Stimulated activated CD8-positive, alpha-beta memory T cell treated with anti-CD3 and anti-CD28 coated beads, Interleukin-15, amount 100 ng/mL, for 4 hours (primary cell): Measurements from ENCODE around the gene ZDHHC11.
"Not testable (repeated sequence)": the region's sequence is repeated elsewhere in the genome, so short reads cannot be mapped to it uniquely, and the experiment has no call there.

ENCODE experiments used
- DNase-seq, 2 donors: peaks; one replicate each; pipeline ENCODE4 v3.0.0-alpha.2; 2020; ENCODE audit warnings: low read depth in 2 of 2

ZDHHC11 gene

DNA sequence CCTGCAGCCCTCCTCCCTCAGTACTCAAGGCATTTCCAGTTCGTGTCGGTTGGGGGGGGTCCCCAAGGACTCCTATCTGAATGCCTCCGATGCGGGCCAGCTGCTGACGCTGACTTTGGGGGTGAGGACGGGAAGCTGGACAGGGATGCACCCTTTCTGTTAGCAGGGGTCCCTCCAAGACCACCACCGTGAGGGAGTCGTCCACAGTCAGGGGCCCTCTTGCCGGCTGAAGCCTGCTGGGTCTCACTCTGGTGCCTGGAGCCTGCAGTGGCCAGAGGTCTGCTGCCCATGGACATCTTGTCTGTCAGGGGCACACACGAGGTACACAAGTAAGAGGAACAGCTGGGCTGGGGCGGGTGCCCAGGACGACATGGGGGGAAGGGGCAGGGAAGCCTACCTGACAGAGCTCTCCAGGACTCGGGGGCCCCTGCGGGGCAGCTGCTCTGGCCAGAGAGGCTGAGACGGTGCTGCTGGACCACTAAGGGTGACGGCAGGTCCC lies 9.1 kb upstream of the ZDHHC11 start:
- DNase-seq: no peak

GRCh38 chr5:859391-859790 lies 8.6 kb upstream of the ZDHHC11 start:
- no peak for DNase-seq

GRCh38 chr5:858726-859125 lies 7.9 kb upstream of the ZDHHC11 start:
- DNase-seq: no peak

GRCh38 chr5:856531-857425 lies 6.0 kb upstream of the ZDHHC11 start:
- no peak for DNase-seq

DNA sequence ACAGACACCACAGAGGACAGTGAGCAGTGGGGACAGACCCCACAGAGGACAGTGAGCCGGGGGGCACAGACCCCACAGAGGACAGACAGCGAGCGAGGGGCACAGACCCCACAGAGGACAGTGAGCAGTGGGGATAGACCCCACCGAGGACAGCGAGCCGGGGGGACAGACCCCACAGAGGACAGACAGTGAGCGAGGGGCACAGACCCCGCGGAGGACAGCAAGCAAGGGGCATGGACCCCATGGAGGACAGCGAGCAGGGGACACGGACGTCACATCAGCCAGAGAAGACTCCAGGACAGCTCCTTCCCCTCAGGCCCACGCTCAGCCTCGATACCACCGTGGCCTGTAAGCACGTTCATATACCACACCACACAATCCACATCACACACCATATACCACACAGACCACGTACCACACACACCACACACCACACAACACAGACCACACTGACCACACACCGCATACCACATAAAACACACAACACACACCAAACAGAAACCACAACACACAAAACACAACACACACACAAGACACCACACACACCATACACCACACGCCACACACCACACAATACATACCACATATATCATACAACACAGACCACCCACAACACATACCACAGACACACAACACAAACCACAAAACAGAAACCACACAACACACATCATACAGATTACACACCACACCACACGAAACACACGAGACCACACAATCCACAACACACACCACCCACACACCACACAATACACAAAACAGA lies 5.2 kb upstream of the ZDHHC11 start:
- no peak for DNase-seq

GRCh38 chr5:854966-855743 lies 4.4 kb upstream of the ZDHHC11 start:
- no peak for DNase-seq

DNA sequence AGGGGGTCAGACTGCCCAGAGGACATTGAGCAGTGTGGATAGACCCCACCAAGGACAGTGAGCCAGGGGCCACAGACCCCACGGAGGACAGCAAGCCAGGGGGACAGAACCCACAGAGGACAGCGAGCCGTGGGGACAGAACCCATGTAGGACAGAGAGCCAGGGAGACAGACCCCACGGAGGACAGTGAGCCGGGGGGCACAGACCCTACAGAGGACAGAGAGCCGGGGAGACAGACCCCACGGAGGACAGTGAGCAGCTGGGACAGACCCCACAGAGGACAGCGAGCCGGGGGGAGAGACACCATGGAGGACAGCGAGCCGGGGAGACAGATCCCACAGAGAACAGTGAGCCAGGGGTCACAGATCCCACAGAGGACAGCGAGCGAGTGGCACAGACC lies 3.4 kb upstream of the ZDHHC11 start:
- DNase-seq: no peak

DNA sequence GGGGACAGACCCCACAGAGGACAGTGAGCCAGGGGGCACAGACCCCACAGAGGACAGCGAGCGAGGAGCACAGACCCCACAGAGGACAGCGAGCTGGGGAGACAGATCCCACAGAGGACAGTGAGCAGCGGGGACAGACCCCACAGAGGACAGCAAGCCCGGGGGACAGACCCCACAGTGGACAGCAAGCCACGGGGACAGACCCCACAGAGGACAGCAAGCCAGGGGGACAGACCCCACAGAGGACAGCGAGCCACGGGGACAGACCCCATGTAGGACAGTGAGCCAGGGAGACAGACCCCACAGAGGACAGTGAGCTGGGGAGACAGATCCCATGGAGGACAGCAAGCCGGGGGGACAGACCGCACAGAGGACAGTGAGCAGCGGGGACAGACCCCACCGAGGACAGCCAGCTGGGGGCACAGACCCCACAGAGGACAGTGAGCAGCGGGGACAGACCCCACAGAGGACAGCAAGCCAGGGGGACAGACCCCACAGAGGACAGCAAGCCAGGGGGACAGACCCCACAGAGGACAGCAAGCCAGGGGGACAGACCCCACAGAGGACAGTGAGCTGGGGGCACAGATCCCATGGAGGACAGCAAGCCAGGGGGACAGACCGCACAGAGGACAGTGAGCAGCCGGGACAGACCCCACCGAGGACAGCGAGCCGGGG lies 2.8 kb upstream of the ZDHHC11 start:
- DNase-seq: not testable (repeated sequence)

DNA sequence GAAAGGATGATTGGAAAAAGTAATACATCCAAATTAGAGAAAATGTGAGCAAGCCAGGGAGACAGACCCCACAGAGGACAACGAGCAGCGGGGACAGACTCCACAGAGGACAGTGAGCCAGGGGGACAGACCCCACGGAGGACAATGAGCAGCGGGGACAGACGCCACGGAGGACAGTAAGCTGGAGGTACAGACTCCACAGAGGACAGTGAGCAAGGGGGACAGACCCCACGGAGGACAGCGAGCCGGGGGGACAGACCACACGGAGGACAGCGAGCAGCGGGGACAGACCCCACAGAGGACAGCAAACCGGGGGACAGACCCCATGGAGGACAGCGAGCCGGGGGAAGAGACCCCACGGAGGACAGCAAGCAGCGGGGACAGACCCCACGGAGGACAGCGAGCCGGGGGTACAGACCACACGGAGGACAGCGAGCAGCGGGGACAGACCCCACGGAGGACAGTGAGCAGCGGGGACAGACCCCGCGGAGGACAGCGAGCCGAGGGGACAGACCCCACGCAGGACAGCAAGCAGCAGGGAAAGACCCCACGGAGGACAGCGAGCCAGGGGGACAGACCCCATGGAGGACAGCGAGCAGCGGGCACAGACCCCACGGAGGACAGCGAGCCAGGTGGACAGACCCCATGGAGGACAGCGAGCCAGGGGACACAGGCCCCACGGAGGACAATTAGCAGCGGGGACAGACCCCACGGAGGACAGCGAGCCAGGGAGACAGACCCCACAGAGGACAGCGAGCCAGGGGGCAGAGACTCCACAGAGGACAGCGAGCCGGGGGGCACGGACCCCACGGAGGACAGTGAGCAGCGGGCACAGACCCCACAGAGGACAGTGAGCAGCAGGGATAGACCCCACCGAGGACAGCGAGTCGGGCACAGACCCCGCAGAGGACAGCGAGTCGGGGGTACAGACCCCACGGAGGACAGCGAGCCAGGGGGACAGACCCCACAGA lies 1.9 kb upstream of the ZDHHC11 start:
- DNase-seq: no peak

GRCh38 chr5:852018-852417 lies 1.2 kb upstream of the ZDHHC11 start:
- DNase-seq: no peak

GRCh38 chr5:851553-851952 lies 767 bp upstream of the ZDHHC11 start:
- DNase-seq: no peak

DNA sequence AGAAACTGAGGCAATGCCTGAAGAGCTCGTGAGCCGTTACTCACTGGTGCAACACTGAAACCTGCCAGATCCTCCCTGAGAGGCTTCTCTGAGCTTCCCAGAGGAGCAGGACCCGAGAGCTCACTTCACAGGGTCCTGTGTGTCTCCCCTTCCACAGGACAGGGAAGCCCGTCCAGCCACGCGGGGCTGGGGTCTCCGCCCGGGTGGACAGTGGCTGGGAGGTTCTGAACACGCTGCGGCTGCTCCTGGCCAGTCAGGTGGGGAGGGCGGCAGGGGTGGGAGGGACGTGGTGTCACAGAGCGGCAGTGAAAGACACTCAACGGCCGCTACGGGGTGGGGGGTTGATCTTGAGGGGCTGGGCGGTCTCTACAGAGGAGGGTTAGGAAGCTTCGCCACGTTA lies 290 bp upstream of the ZDHHC11 start:
- DNase-seq: no peak

DNA sequence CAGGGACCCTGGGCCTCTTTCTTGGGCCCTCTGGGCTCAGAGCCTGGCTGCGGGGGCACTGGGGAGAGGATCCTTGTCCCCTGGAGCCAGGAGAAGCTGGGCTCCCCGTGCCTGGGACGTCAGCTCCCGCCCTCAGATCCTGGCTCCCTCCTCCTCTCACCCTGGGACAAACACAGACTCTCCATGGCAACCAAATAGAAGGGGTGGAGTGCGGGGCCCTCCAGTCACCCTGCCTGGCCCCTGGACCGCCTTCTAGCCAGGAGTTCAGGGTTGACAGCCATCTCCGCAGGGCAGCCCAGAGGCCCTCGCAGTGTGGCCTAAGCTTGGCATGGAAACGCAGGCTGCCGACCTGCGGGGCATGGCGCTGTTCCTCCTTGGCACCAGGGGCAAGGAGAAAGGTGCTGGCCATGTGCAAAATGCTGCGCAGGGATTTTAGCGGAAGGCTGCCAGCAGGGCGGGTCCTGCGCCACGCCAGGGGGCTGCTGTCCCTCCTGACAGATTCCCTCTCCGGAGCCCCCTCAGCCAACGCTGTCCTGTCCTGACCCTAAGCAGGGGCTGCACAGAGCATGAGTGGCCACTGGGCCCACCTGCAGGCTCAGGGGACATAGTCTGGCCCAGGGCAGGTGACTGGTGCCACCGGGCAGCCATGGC lies 1.0 kb downstream of the ZDHHC11 start:
- DNase-seq: no peak

DNA sequence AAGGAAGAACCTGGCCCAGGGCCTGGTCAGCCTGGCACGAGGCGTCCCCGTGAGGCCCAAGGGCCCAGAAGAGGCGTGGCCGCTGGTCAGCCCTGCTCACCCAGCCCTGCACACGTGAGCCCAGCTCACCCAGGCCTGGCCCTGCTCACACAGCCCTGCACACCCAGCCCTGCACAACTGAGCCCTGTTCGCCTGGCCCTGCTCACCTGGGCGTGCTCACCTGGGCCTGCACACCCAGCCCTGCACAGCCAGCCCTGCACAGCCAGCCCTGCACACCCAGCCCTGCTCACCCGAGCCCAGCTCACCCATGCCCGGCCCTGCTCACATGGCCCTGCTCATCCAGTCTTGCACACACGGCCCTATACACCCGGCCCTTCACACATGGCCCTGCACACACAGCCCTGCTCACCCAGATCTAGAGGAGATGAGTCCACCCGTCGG lies 2.1 kb downstream of the ZDHHC11 start:
- DNase-seq: no peak

DNA sequence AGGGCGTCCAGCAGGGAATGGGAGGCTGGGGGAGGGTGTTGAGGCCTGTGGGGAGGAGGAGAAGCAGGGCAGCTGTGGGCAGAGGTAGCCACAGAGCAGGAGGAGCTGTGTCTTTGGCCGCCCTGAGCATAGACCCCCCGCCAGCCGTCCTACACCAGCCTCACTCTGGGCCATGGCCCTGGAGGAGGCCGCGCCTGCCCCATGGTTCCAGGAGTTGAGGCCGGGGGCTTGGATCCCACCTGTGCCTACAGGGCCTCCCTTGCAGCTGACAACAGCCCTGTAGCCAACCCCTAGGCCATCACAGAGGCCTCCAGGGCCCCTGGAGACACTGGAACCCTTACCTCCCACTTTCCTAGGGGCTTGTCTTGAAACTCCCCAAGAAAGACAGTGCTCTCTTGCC lies 3.0 kb downstream of the ZDHHC11 start:
- DNase-seq: not testable (repeated sequence)

DNA sequence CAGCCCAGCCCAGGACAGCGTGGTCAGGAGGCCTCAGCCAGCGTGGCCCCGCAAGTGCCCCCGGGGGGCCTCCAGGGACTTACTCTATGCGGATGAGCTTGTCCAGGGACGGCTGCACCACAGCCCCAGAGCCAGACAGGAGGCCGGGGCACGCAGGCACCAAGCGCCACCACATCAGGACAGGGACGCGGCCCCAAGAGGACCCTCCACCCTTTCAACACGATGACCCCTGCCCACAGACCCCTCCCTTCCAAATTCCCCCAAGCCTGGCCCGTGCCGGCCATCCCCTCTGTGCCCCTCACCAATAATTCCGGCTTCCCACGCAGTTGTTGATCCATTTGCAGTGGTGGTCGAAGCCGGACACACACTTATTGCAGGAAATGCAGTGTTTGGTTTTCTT lies 3.6 kb downstream of the ZDHHC11 start:
- DNase-seq: not testable (repeated sequence)

DNA sequence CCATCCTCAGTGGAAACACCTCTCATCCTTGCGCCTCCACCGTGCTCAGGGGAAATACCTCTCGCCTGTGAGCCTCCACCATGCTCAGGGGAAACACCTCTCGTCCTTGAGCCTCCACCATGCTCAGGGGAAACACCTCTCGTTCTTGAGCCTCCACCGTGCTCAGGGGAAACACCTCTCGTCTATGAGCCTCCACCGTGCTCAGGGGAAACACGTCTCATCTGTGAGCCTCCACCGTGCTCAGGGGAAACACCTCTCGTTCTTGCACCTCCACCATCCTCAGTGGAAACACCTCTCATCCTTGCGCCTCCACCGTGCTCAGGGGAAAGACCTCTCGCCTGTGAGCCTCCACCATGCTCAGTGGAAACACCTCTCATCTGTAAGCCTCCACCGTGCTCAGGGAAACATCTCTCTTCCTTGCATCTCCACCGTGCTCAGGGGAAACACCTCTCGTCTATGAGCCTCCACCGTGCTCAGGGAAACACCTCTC lies 4.1 kb downstream of the ZDHHC11 start:
- not testable (repeated sequence) for DNase-seq

DNA sequence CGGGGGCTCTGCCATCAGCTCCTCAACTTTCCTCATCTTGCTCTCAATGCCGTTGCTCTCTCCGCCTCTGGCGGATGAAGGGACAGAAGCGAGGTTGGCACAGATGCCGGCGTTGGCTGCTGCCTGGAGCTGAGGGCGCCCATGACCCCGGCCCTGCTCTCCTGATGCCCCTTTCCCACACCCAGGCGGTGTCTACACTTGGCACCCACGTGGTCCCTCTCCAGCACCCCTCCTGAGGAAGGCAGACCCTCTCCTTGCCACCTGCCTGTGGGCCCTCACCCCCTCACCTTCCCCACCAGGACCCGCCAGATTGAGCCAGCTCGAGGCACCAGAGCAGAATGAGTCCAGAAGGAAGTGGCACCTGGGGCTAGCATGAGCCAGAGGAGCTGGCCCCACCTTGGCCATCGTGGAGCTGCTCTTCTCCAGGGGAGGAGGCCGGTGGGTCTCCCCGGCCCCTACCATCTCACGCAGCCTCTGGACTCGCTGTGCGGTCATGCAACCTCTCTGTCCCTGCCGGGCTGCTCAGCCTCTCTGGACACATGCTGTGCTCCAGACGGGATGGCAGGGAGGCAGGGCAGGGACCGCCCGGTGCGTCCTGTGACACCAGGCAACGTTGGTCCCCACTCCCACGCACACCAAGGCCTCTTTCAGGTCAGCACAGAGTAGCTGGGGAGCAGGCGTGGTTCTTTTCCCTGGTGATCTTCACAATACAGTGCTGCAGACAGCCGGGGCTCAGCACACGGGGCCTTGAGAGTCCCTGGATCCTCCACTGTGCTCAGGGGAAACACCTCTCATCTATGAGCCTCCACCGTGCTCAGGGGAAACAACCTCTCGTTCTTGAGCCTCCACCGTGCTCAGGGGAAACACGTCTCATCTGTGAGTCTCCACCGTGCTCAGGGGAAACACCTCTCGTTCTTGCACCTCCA lies 4.8 kb downstream of the ZDHHC11 start:
- not testable (repeated sequence) for DNase-seq
